HG03457 (cell line): ENCODE measurements around the gene HSD3B2.

Source experiments
- ATAC-seq: cut with Tn5 transposase; IDR thresholded peaks from one replicate; pipeline ENCODE4 v1.9.1; 2021; ENCODE audit warnings: moderate number of reproducible peaks; ENCODE audit not compliant: unreplicated experiment

Gene HSD3B2

GRCh38 chr1:119452091-119452490 is 37.1 kb downstream of the HSD3B2 start:
- ATAC-seq: no peak

GRCh38 chr1:119453021-119453420 is 38.1 kb downstream of the HSD3B2 start:
- ATAC-seq: no peak

- ATAC-seq: no peak
Observed at GRCh38 chr1:119462964-119463363, 48.0 kb downstream of the HSD3B2 start.

- no peak for ATAC-seq
Observed at GRCh38 chr1:119463569-119463968, 48.6 kb downstream of the HSD3B2 start.

- ATAC-seq: no peak
Observed at GRCh38 chr1:119466445-119466844, 51.5 kb downstream of the HSD3B2 start.

- ATAC-seq: no peak
Observed at GRCh38 chr1:119467219-119467618, 52.3 kb downstream of the HSD3B2 start.

- ATAC-seq: no peak
Observed at GRCh38 chr1:119467857-119468668, 53.1 kb downstream of the HSD3B2 start.

- ATAC-seq: no peak
Observed at GRCh38 chr1:119469741-119470140, 54.8 kb downstream of the HSD3B2 start.

GRCh38 chr1:119470377-119470776 is 55.4 kb downstream of the HSD3B2 start:
- ATAC-seq: no peak

- no peak for ATAC-seq
Observed at GRCh38 chr1:119470958-119471357, 56.0 kb downstream of the HSD3B2 start.

- no peak for ATAC-seq
Observed at GRCh38 chr1:119471566-119471965, 56.6 kb downstream of the HSD3B2 start.

GRCh38 chr1:119472080-119472818 is 57.3 kb downstream of the HSD3B2 start:
- no peak for ATAC-seq
